ENCODE data around the gene RNF212.
A peak's percentile ranks its signal among the peaks of the same experiment; 100 is the strongest.

The RNF212 gene

DNA sequence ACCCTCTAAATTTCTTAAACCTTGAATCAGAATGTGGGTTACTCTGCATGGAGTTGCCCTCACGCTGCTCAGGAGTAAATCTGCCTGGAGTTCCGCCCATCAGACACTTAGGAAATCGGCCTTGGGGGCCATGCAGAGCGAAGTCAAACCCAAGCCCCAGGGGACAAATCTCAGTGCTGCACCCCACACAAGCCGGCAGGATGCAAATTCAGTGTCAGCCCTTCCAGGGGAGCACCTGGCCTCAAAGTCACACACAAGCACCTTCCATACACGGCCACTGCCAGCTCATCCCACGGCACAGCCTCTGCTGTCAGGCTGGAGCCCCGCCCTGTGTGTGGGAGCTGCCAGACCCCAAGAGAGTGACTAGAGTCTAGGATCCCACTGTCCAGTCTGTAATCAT is 27.4 kb downstream of the RNF212 start:
- no peak overlapping the region for H3K4me3 ChIP-seq (ENCODE audit: low read depth, low read length)
- in situ Hi-C loops (cut with HindIII; ENCODE audit: low sequenced_read_pairs) = no loop called here
- no peak for DNase-seq (ENCODE audit: low read depth, low spot score)
- TF ChIP-seq, protein P1, sequence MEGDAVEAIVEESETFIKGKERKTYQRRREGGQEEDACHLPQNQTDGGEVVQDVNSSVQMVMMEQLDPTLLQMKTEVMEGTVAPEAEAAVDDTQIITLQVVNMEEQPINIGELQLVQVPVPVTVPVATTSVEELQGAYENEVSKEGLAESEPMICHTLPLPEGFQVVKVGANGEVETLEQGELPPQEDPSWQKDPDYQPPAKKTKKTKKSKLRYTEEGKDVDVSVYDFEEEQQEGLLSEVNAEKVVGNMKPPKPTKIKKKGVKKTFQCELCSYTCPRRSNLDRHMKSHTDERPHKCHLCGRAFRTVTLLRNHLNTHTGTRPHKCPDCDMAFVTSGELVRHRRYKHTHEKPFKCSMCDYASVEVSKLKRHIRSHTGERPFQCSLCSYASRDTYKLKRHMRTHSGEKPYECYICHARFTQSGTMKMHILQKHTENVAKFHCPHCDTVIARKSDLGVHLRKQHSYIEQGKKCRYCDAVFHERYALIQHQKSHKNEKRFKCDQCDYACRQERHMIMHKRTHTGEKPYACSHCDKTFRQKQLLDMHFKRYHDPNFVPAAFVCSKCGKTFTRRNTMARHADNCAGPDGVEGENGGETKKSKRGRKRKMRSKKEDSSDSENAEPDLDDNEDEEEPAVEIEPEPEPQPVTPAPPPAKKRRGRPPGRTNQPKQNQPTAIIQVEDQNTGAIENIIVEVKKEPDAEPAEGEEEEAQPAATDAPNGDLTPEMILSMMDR (IDR thresholded peaks at IDR 0.05; ENCODE audit: low read depth, low read length) = no peak

DNA sequence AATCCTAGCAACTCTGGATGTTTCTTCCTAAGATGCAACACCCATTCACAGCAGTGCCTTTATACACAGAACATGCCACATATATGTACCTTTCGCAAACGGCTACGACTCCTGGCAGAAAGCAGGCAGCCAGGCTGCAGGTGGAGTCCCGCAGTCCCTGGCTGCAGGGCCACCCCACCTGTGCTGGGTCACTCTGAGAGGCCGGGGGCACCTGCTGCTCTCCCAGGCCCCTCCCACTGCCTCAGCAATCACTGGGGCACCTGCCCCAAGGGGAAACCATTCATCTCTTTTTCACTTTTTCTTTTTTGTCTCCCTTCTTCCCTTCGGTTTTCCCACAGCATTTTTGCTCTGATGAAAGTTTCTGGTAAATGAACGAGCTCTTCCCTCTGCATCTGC is 28.0 kb downstream of the RNF212 start:
- DNase-seq (ENCODE audit: low read depth, low spot score) = no peak
- H3K4me3 ChIP-seq (ENCODE audit: low read depth, low read length) = no peak overlapping the region
- in situ Hi-C loops (cut with HindIII; ENCODE audit: low sequenced_read_pairs) = no loop called here
- TF ChIP-seq, protein P1 (IDR thresholded peaks at IDR 0.05; ENCODE audit: low read depth, low read length) = no peak

DNA sequence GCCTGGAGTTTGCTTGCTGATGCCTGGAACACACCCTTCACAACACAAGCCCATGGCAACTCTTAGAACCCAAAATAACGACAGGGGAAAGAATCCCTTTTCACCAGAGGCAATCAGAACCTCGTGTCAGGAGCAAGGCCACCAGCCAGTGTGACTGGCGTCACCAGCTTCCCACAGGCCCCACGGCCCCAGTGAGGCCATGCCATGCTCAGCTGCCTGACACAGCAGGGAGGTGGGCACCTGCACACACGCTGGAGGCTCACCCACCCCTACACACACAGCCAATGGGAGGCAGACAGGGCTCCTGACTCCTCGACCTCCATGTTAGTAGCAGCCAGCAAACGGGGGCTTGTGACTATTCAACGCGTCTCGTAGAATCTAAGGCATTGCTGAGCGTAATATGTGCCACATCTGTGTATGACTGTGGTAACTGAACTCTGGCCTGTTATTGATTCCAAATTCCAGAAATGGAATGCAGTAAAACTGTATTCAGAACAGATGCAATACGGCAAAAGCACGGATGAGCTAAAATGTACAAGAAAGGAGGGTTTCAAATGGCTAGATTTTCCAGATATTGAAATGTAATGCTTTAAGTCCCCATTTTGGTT is 28.5 kb downstream of the RNF212 start:
- TF ChIP-seq, protein P1 (IDR thresholded peaks at IDR 0.05; ENCODE audit: low read depth, low read length) = no peak
- no peak for DNase-seq (ENCODE audit: low read depth, low spot score)
- in situ Hi-C loops (cut with HindIII; ENCODE audit: low sequenced_read_pairs) = no loop called here
- H3K4me3 ChIP-seq (ENCODE audit: low read depth, low read length) = no peak overlapping the region

DNA sequence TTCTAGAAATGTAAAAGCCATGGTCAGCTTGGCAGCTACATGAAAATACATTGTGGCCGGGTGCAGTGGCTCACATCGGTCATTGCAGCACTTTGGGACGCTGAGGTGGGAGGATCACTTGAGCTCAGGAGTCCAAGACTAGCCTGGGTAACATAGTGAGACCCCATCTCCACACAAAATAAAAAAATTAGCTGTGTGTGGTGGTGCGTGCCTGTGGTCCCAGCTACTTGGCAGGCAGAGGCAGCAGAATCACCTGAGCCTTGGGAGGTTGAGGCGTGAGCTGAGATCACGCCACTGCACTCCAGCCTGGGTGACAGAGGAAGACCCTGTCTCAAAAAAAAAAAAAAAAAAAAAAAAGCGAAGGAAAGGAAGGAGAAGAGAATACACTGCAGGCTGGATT is 29.0 kb downstream of the RNF212 start:
- H3K4me3 ChIP-seq (ENCODE audit: low read depth, low read length) = no peak overlapping the region
- in situ Hi-C loops (cut with HindIII; ENCODE audit: low sequenced_read_pairs) = no loop called here
- TF ChIP-seq, protein P1 (IDR thresholded peaks at IDR 0.05; ENCODE audit: low read depth, low read length) = no peak
- DNase-seq (ENCODE audit: low read depth, low spot score) = no peak

DNA sequence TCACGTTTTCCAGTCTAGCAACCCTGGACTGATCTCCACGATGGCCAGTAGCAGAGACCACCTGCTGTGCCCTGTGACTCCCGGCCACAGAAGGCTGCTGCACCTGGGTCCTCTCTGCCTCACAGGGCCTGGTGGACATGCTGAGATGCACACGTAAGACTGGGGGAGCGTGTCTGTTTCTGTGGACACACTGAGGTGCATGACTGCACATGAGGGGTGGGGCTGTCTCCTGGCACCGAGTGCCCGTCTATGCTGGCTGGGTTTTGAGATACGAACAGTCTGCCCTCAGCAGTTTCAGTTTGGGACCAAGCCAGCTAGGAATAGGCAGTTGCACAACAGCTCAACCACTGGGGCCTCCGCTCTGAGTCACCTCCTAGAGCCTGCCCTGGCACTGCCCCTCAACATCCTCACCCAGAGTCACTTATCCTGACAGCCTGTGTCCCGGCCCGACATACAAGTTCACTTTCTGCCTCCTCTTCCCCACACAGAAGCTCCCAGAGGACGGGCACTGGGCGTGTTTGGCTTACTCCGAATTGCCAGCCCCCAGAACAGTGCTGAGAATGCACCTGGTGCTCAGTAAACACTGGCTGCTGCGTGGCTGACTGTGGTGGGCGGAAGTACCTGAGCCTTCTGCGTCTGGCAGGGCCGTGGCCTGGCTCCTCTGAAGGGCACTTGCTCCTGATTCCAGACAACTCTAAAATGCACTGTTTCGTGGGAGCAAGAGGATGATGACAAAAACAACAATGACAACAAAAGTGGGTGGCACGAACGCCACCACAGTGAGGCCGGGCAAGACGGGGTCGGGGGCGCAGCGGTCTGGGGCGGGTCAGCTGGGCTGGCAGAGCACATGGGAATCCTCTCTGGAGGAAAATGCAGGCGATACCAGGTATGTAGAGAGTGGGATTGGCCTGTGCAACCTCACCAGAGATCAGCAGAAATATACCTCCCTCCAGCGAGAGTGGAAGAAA is 30.9 kb downstream of the RNF212 start:
- peak; percentile 70 for DNase-seq (ENCODE audit: low read depth, low spot score)
- in situ Hi-C loops (cut with HindIII; ENCODE audit: low sequenced_read_pairs) = no loop called here
- TF ChIP-seq, protein P1 (IDR thresholded peaks at IDR 0.05; ENCODE audit: low read depth, low read length) = no peak
- H3K4me3 ChIP-seq (ENCODE audit: low read depth, low read length) = no peak overlapping the region

DNA sequence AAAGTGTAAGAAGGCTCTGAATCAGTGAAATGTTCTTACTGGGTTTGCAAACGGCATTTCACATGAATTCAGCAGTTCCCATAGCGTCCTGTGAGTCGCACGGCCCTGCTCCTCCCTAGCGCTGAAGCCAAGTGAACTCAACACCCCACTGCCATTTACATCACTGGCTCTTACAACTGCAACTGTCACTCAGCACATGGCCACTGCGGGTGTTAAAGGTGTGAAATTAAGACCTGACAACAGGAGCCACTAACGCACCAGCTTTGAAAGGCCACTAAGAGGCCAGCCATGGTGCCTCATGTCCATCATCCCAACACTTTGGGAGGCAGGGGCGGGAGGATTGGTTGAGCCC is 31.7 kb downstream of the RNF212 start:
- H3K4me3 ChIP-seq (ENCODE audit: low read depth, low read length) = no peak overlapping the region
- DNase-seq (ENCODE audit: low read depth, low spot score) = peak; percentile 40
- in situ Hi-C loops (cut with HindIII; ENCODE audit: low sequenced_read_pairs) = no loop called here
- TF ChIP-seq, protein P1 (IDR thresholded peaks at IDR 0.05; ENCODE audit: low read depth, low read length) = peak; percentile 2
